GM12878 (cell line): Measurements from ENCODE around the gene NKD1. TPM values are rescaled to one million over a fixed set of nuclear protein-coding genes. Genes with fewer than 3 reads are reported as not detected.
"Not testable (repeated sequence)": the region's sequence is repeated elsewhere in the genome, so short reads cannot be mapped to it uniquely, and the experiment has no call there.

ENCODE experiments used
- ATAC-seq: fragments of 200-7000 bp; cut with Tn5 transposase; 3 replicates; pipeline ENCODE4 v1.9.1; 2020; ENCODE audit warnings: mild to moderate bottlenecking, moderate library complexity
- BruUV-seq: library from RNA; stranded (reverse); fragments of 400-500 nt; replicated peaks from 2 replicates; lab custom pipeline; 2021; lab: Mats Ljungman, UMichigan
- CTCF ChIA-PET: fragments of 300-600 bp; sonication (Branson Sonifier 250); formaldehyde crosslinking; extraction: SDS; loops from one replicate; lab custom pipeline; 2021; ENCODE audit warnings: inconsistent platforms; lab: Yijun Ruan, JAX
- POLR2A ChIA-PET: fragments of 350-600 bp; formaldehyde crosslinking; extraction: SDS; loops from one replicate; lab custom pipeline; 2021; ENCODE audit warnings: inconsistent platforms; lab: Charles Lee
- RAD21 ChIA-PET: fragments of 300-600 bp; sonication (Branson Sonifier 250); formaldehyde crosslinking; loops from one replicate; lab custom pipeline; 2023; ENCODE audit warnings: antibody characterized with exemption; ENCODE audit not compliant: unreplicated experiment; lab: Charles Lee
- SMC1A ChIA-PET: fragments of 300-600 bp; sonication (Branson Sonifier 250); formaldehyde crosslinking; loops from one replicate; lab custom pipeline; 2023; ENCODE audit not compliant: unreplicated experiment, uncharacterized antibody; lab: Charles Lee
- DNase-seq: peaks from one replicate; pipeline ENCODE4 v3.0.0-alpha.2; 2011; ENCODE audit warnings: low read depth, low spot score
- FAIRE-seq: peaks from 3 replicates; lab custom pipeline; 2011; peaks lifted over from hg19 to GRCh38; lab: Jason Lieb, UNC
- H2AFZ ChIP-seq: 2 replicates; pipeline ENCODE4 v1.6.0; 2011; ENCODE audit warnings: low read depth, low read length, control low read depth; ENCODE audit not compliant: control insufficient read depth
- H3K27ac ChIP-seq: 2 replicates; pipeline ENCODE4 v1.5.1; 2011; ENCODE audit warnings: control low read depth; ENCODE audit not compliant: control insufficient read depth, insufficient read depth
- H3K27me3 ChIP-seq, 2 experiments: replicated peaks in 1 of 2; 2 replicates each; pipeline versions ENCODE4 v1.6.0 to v1.6.1; 2011; ENCODE audit warnings: low read length in 1 of 2; ENCODE audit not compliant: control insufficient read depth in 2 of 2, insufficient read depth in 2 of 2
- H3K36me3 ChIP-seq, 2 experiments: 2 replicates each; pipeline ENCODE4 v1.5.1; 2011; ENCODE audit warnings: low read length in 1 of 2; ENCODE audit not compliant: control insufficient read depth in 2 of 2, insufficient read depth in 2 of 2
- H3K4me1 ChIP-seq: 2 replicates; pipeline ENCODE4 v1.6.1; 2011; ENCODE audit warnings: mild to moderate bottlenecking, low read length, moderate library complexity, mixed read lengths; ENCODE audit not compliant: control insufficient read depth, insufficient read depth
- H3K4me2 ChIP-seq: 2 replicates; pipeline ENCODE4 v1.6.0; 2011; ENCODE audit warnings: control low read depth; ENCODE audit not compliant: control insufficient read depth, insufficient read depth
- H3K4me3 ChIP-seq: fragments of 200-600 bp; sonication (generic); 2 replicates; pipeline ENCODE4 v1.5.1; 2016
- H3K79me2 ChIP-seq: 2 replicates; pipeline ENCODE4 v1.6.0; 2011; ENCODE audit warnings: low read length; ENCODE audit not compliant: control insufficient read depth, insufficient read depth
- H3K9ac ChIP-seq: 2 replicates; pipeline ENCODE4 v1.8.0; 2011; ENCODE audit warnings: low read length, control low read depth, mixed read lengths; ENCODE audit not compliant: control insufficient read depth, insufficient read depth
- H3K9me3 ChIP-seq: replicated peaks from 3 replicates; pipeline ENCODE4 v1.5.1; 2011; ENCODE audit warnings: mild to moderate bottlenecking, low read length; ENCODE audit not compliant: control insufficient read depth, insufficient read depth
- H4K20me1 ChIP-seq: 2 replicates; pipeline ENCODE4 v1.6.0; 2011; ENCODE audit not compliant: control insufficient read depth, insufficient read depth
- HCFC1 ChIP-seq: fragments of 150-350 bp; IDR thresholded peaks from 2 replicates; pipeline ENCODE4 v1.6.1; 2014; ENCODE audit warnings: low read length
- PAX5 ChIP-seq: IDR thresholded peaks from 2 replicates; pipeline ENCODE4 v1.6.1; 2011; ENCODE audit warnings: low read depth, low read length, borderline replicate concordance
- RAD51 ChIP-seq: fragments of 450-650 bp; IDR thresholded peaks from 2 replicates; pipeline ENCODE4 v1.6.1; 2016; ENCODE audit warnings: moderate library complexity, mild to moderate bottlenecking, inconsistent platforms
- SIX5 ChIP-seq: IDR thresholded peaks from 2 replicates; pipeline ENCODE4 v1.6.1; 2011; ENCODE audit warnings: mild to moderate bottlenecking, low read depth, low read length, moderate library complexity; ENCODE audit not compliant: severe bottlenecking
- SPI1 ChIP-seq: IDR thresholded peaks from 2 replicates; pipeline ENCODE4 v1.6.1; 2011; ENCODE audit warnings: low read depth, mild to moderate bottlenecking, low read length, moderate library complexity, borderline replicate concordance; ENCODE audit not compliant: insufficient read depth
- ZBED1 ChIP-seq: IDR thresholded peaks from 2 replicates; pipeline ENCODE4 v1.6.1; 2016; ENCODE audit warnings: borderline replicate concordance
- WGBS: methylation state at CpG from one replicate; pipeline ENCODE4 v1.1.6; 2016; ENCODE audit warnings: low lambda C conversion rate; ENCODE audit not compliant: insufficient replicate concordance, insufficient coverage; ENCODE audit errors: missing lambda C conversion rate; 5-methylcytosine and 5-hydroxymethylcytosine counted together
- in situ Hi-C: fragments of 300-500 bp; cut with MboI; formaldehyde crosslinking; loops from 9 replicates; pipeline ENCODE4 v1.14.3; 2018; ENCODE audit warnings: mixed read lengths
- intact Hi-C: fragments of 100-400 bp; cut with micrococcal nuclease; formaldehyde crosslinking; loops from one replicate; pipeline ENCODE4 v1.14.2; 2022; ENCODE audit not compliant: unreplicated experiment
- polyA plus RNA-seq, 11 experiments: library from polyadenylated mRNA; depleted of rRNA in 4 of 11; unstranded in 6 of 11; stranded (reverse) in 5 of 11; fragments of >200 nt; fragmentation: Nextera tagmentation in 4 of 11; fragmentation: Illumina TruSeq in 1 of 11; extraction: Ambion mirVana in 4 of 11; extraction: Trizol in 1 of 11; gene quantifications; 1 replicate in 1 of 11; 2 replicates in 10 of 11; pipeline versions ENCODE4 v1.2.1 to v1.2.3, GENCODE V29; 2011 to 2016; ENCODE audit warnings: inconsistent platforms in 2 of 11, missing spikeins in 2 of 11, low read depth in 1 of 11
- total RNA-seq, 4 experiments: library from RNA; depleted of rRNA in 3 of 4; stranded (reverse); fragments of >200 nt in 3 of 4; fragmentation: Illumina TruSeq in 1 of 4; extraction: Trizol in 1 of 4; gene quantifications; 2 replicates each; pipeline versions ENCODE4 v1.2.1 to v1.2.3, GENCODE V29; 2013 to 2021
- TF ChIP-seq, protein P1 (sequence below): IDR thresholded peaks from 2 replicates; pipeline ENCODE4 v1.6.1; 2011; ENCODE audit warnings: low read depth, mild to moderate bottlenecking, low read length, moderate library complexity, borderline replicate concordance; ENCODE audit errors: extremely low read depth

The NKD1 gene
- total and polyA plus RNA-seq, 10 of the 15 experiments (the other 5 are each of a cell fraction or from before 2014, with no cell fraction given), result under 0.01 to 0.49 (median 0.04) TPM; not detected in 2

DNA sequence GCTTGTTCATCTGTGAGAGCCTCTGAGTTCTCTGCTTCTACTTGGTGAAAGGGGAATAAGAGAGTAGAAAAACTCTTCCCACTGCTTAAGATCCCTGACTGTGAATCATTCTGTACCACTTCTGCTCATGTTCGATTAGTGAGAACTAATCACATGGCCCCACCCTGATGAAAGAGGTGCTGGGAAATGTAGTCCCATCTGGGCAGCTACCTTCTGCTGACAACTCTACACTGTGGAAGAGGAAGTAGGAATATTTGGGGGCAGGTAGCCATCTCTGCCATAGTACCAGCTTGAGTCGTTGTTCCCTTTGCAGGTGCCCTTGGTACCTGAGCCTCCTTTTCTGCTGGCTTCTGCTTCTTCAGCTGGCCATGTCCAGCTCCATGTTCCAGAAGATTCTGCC, 29.9 kb downstream of the NKD1 start:
- intact Hi-C loops, result no loop called here
- no peak for DNase-seq
- no peak for TF ChIP-seq PAX5
- TF ChIP-seq RAD51, result 0 out of 2 replicates have a peak, but pooled peaks have one; percentile 35
- peak; percentile 70 for TF ChIP-seq SIX5
- TF ChIP-seq, protein P1, sequence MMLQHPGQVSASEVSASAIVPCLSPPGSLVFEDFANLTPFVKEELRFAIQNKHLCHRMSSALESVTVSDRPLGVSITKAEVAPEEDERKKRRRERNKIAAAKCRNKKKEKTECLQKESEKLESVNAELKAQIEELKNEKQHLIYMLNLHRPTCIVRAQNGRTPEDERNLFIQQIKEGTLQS, result peak; percentile 4; the same call in 1 of the 2 replicates
- no peak for TF ChIP-seq ZBED1
- TF ChIP-seq HCFC1, result peak; percentile 64
- TF ChIP-seq SPI1, result peak; percentile 63
- H3K4me3 ChIP-seq, result no peak overlapping the region
- H4K20me1 ChIP-seq, result no peaks in the 10 kb centered on the region
- H3K9ac ChIP-seq, result no peak overlapping the region
- ChIA-PET SMC1A (interaction anchor here (1.0 kb wide), 1 partner anchor 168 kb away, joined by 4 read pairs; no protein-coding TSS in a partner anchor), CTCF (no interaction called here), RAD21 (no interaction called here), POLR2A (no interaction called here)
- no peak overlapping the region for H3K4me2 ChIP-seq
- in situ Hi-C loops, result no loop called here
- no TSS peak for BruUV-seq
- H3K27ac ChIP-seq, result no peak overlapping the region
- no peaks in the 10 kb centered on the region for H3K79me2 ChIP-seq
- H3K9me3 ChIP-seq, result no peaks in the 10 kb centered on the region
- WGBS, result 28% methylated on average over 2 of the region's 2 CpGs
- H3K4me1 ChIP-seq, result no peaks in the 10 kb centered on the region
- peak; percentile 81 for ATAC-seq
- H3K36me3 ChIP-seq, result no peaks in the 10 kb centered on the region
- H2AFZ ChIP-seq, result no peak overlapping the region
- H3K27me3 ChIP-seq, result no peaks in the 10 kb centered on the region
- peak; percentile 69 for FAIRE-seq

DNA sequence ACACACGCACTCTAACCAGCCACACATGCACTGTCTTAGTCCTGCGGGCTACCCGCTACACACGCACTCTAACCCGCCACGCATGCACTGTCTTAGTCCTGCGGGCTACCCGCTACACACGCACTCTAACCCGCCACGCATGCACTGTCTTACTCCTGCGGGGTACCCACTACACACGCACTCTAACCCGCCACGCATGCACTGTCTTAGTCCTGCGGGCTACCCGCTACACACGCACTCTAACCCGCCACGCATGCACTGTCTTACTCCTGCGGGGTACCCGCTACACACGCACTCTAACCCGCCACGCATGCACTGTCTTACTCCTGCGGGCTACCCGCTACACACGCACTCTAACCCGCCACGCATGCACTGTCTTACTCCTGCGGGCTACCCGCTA, 31.2 kb downstream of the NKD1 start:
- DNase-seq, H3K4me1 ChIP-seq, H3K4me3 ChIP-seq, H2AFZ ChIP-seq, H4K20me1 ChIP-seq, intact Hi-C loops, in situ Hi-C loops, POLR2A ChIA-PET, H3K9ac ChIP-seq, H3K9me3 ChIP-seq, H3K36me3 ChIP-seq, FAIRE-seq, H3K27ac ChIP-seq, BruUV-seq, H3K27me3 ChIP-seq, SMC1A ChIA-PET, ATAC-seq, H3K79me2 ChIP-seq, H3K4me2 ChIP-seq, CTCF ChIA-PET, RAD21 ChIA-PET: not testable (repeated sequence)
- 93% methylated on average over 32 of the region's 32 CpGs for WGBS
